H1 (cell line): ENCODE measurements around the gene SLIT3. TPM values are rescaled to one million over a fixed set of nuclear protein-coding genes. Genes with fewer than 3 reads are reported as not detected.

ENCODE experiments used
- CTCF ChIA-PET: fragments of 300-600 bp; sonication (Branson Sonifier 250); formaldehyde crosslinking; loops from one replicate; lab custom pipeline; 2021; ENCODE audit not compliant: partially characterized antibody; lab: Charles Lee
- POLR2A ChIA-PET: fragments of 300-600 bp; sonication (Branson Sonifier 250); formaldehyde crosslinking; loops from one replicate; lab custom pipeline; 2021; ENCODE audit warnings: inconsistent platforms; ENCODE audit not compliant: partially characterized antibody; lab: Charles Lee
- DNase-seq, 2 experiments: peaks; one replicate each; pipeline versions ENCODE4 v3.0.0 to v3.0.0-alpha.2; 2010 to 2022; ENCODE audit warnings: low spot score in 2 of 2, low read depth in 1 of 2, mixed read lengths in 1 of 2
- FAIRE-seq: peaks from 2 replicates; lab custom pipeline; 2011; peaks lifted over from hg19 to GRCh38; lab: Jason Lieb, UNC
- H2AFZ ChIP-seq: 2 replicates; pipeline ENCODE4 v1.8.1; 2012; ENCODE audit warnings: low read length, inconsistent platforms
- H2AK5ac ChIP-seq: 2 replicates; pipeline ENCODE4 v1.6.1; 2013; ENCODE audit warnings: low read depth, low read length
- H2BK120ac ChIP-seq: replicated peaks from 2 replicates; pipeline ENCODE3; 2013; ENCODE audit warnings: low read depth, low read length, inconsistent platforms
- H2BK12ac ChIP-seq: 2 replicates; pipeline ENCODE4 v1.6.1; 2013; ENCODE audit warnings: low read depth, low read length
- H2BK15ac ChIP-seq: 2 replicates; pipeline ENCODE4 v1.6.1; 2013; ENCODE audit warnings: low read length
- H2BK20ac ChIP-seq: 2 replicates; pipeline ENCODE4 v1.6.1; 2013; ENCODE audit warnings: low read length
- H2BK5ac ChIP-seq: 2 replicates; pipeline ENCODE4 v1.6.1; 2013; ENCODE audit warnings: low read depth, low read length
- H3K14ac ChIP-seq: 2 replicates; pipeline ENCODE4 v1.6.1; 2013; ENCODE audit warnings: inconsistent platforms; ENCODE audit not compliant: insufficient read length
- H3K18ac ChIP-seq: 2 replicates; pipeline ENCODE4 v1.6.1; 2013; ENCODE audit warnings: low read length; ENCODE audit errors: extremely low read depth
- H3K23ac ChIP-seq: 2 replicates; pipeline ENCODE4 v1.6.1; 2013; ENCODE audit warnings: inconsistent platforms; ENCODE audit not compliant: insufficient read length
- H3K23me2 ChIP-seq: 2 replicates; pipeline ENCODE4 v1.6.1; 2013; ENCODE audit warnings: low read depth, low read length
- H3K27ac ChIP-seq: 2 replicates; pipeline ENCODE4 v1.6.1; 2011; ENCODE audit warnings: low read depth, low read length, inconsistent platforms
- H3K27me3 ChIP-seq, 4 experiments: replicated peaks in 1 of 4; 1 replicate in 1 of 4; 2 replicates in 3 of 4; pipeline versions ENCODE4 v1.6.1 to v1.8.1; 2011 to 2013; ENCODE audit warnings: low read length in 3 of 4, mild to moderate bottlenecking in 3 of 4, inconsistent platforms in 2 of 4, mixed read lengths in 2 of 4, moderate library complexity in 1 of 4; ENCODE audit not compliant: control insufficient read depth in 3 of 4, insufficient read depth in 3 of 4; ENCODE audit errors: extremely low read depth in 1 of 4
- H3K36me3 ChIP-seq, 4 experiments: 2 replicates each; pipeline versions ENCODE4 v1.6.1 to v1.8.1; 2011 to 2013; ENCODE audit warnings: mild to moderate bottlenecking in 4 of 4, low read length in 3 of 4, moderate library complexity in 2 of 4, control low read depth in 1 of 4, inconsistent platforms in 1 of 4; ENCODE audit not compliant: insufficient read depth in 4 of 4, control insufficient read depth in 2 of 4
- H3K4ac ChIP-seq: replicated peaks from 2 replicates; pipeline ENCODE3; 2013; ENCODE audit warnings: low read length, low read depth, mixed read lengths, inconsistent platforms; ENCODE audit not compliant: insufficient read length
- H3K4me1 ChIP-seq, 4 experiments: replicated peaks in 1 of 4; 1 replicate in 1 of 4; 2 replicates in 3 of 4; pipeline versions ENCODE4 v1.6.1 to v1.8.1; 2011 to 2013; ENCODE audit warnings: low read length in 3 of 4, inconsistent platforms in 2 of 4, mixed read lengths in 1 of 4; ENCODE audit not compliant: insufficient read depth in 4 of 4, control insufficient read depth in 3 of 4
- H3K4me2 ChIP-seq, 2 experiments: 2 replicates each; pipeline versions ENCODE4 v1.6.1 to v1.8.1; 2011 to 2013; ENCODE audit warnings: low read depth in 2 of 2, low read length in 2 of 2, control low read depth in 1 of 2, inconsistent platforms in 1 of 2, mild to moderate bottlenecking in 1 of 2; ENCODE audit not compliant: insufficient read depth in 1 of 2
- H3K4me3 ChIP-seq, 4 experiments: fragments of 200-600, 300-600 bp in 1 of 4; sonication (generic), shearing (Covaris generic), sonication (Bioruptor Twin) in 1 of 4; 2 replicates each; pipeline versions ENCODE4 v1.5.1 to v1.8.1; 2011 to 2016; ENCODE audit warnings: low read length in 4 of 4, low read depth in 3 of 4, control low read depth in 2 of 4, inconsistent platforms in 2 of 4, mild to moderate bottlenecking in 2 of 4, mixed read lengths in 1 of 4, moderate library complexity in 1 of 4; ENCODE audit not compliant: insufficient read depth in 2 of 4; ENCODE audit errors: extremely low read depth in 1 of 4
- H3K56ac ChIP-seq: replicated peaks from 2 replicates; pipeline ENCODE3; 2013; ENCODE audit warnings: low read depth, mild to moderate bottlenecking, mixed read lengths, low read length, inconsistent platforms; ENCODE audit not compliant: insufficient read length
- H3K79me1 ChIP-seq: 2 replicates; pipeline ENCODE4 v1.6.1; 2013; ENCODE audit warnings: low read depth, low read length, control low read depth
- H3K79me2 ChIP-seq, 2 experiments: 2 replicates each; pipeline versions ENCODE4 v1.6.1 to v1.8.1; 2012 to 2013; ENCODE audit warnings: low read length in 2 of 2, mild to moderate bottlenecking in 2 of 2, inconsistent platforms in 1 of 2; ENCODE audit not compliant: insufficient read depth in 2 of 2, control insufficient read depth in 1 of 2
- H3K9ac ChIP-seq, 4 experiments: replicated peaks in 1 of 4; 1 replicate in 1 of 4; 2 replicates in 3 of 4; pipeline versions ENCODE4 v1.6.1 to v1.8.1; 2011 to 2013; ENCODE audit warnings: low read depth in 3 of 4, low read length in 3 of 4, control low read depth in 2 of 4, mild to moderate bottlenecking in 2 of 4, moderate library complexity in 2 of 4, inconsistent platforms in 1 of 4; ENCODE audit errors: extremely low read depth in 1 of 4
- H3K9me3 ChIP-seq, 2 experiments: 2 replicates each; pipeline versions ENCODE4 v1.6.1 to v1.8.1; 2012 to 2013; ENCODE audit warnings: mild to moderate bottlenecking in 2 of 2, moderate library complexity in 2 of 2, control low read depth in 1 of 2, inconsistent platforms in 1 of 2, low read depth in 1 of 2, low read length in 1 of 2, mixed read lengths in 1 of 2; ENCODE audit not compliant: insufficient read depth in 2 of 2
- H4K20me1 ChIP-seq, 2 experiments: replicated peaks in 1 of 2; 2 replicates each; pipeline versions ENCODE3 to v1.8.1; 2011 to 2013; ENCODE audit warnings: inconsistent platforms in 2 of 2, low read length in 2 of 2, mild to moderate bottlenecking in 1 of 2; ENCODE audit not compliant: insufficient read depth in 2 of 2, control insufficient read depth in 1 of 2
- H4K5ac ChIP-seq: 2 replicates; pipeline ENCODE4 v1.6.1; 2013; ENCODE audit warnings: low read length, low read depth, mixed read lengths, inconsistent platforms; ENCODE audit not compliant: insufficient read length
- H4K8ac ChIP-seq: 2 replicates; pipeline ENCODE4 v1.8.0; 2013; ENCODE audit warnings: mild to moderate bottlenecking, moderate library complexity, low read length, inconsistent platforms; ENCODE audit not compliant: insufficient read depth; ENCODE audit errors: extremely low read depth
- H4K91ac ChIP-seq: replicated peaks from 2 replicates; pipeline ENCODE3; 2013; ENCODE audit warnings: low read length, mixed read lengths, inconsistent platforms; ENCODE audit not compliant: insufficient read length
- RAD21 ChIP-seq, 2 experiments: IDR thresholded peaks in 1 of 2; conservative IDR thresholded peaks in 1 of 2; 2 replicates each; pipeline ENCODE4 v1.6.1; 2011; ENCODE audit warnings: low read depth in 2 of 2, low read length in 2 of 2, improper control_type of control experiment in 1 of 2, inconsistent platforms in 1 of 2, mild to moderate bottlenecking in 1 of 2, moderate library complexity in 1 of 2
- RXRA ChIP-seq: IDR thresholded peaks from 2 replicates; pipeline ENCODE4 v1.6.1; 2011; ENCODE audit warnings: low read depth, mild to moderate bottlenecking, low read length, moderate library complexity; ENCODE audit not compliant: insufficient read depth
- SP1 ChIP-seq: IDR thresholded peaks from 2 replicates; pipeline ENCODE4 v1.6.1; 2011; ENCODE audit warnings: low read depth, low read length
- WGBS, 2 experiments: shearing (Covaris generic) in 1 of 2; methylation state at CpG; one replicate each; pipeline versions ENCODE4 v1.1.6 to v1.1.7; 2013 to 2015; ENCODE audit warnings: low lambda C conversion rate in 2 of 2, mixed read lengths in 2 of 2, inconsistent platforms in 1 of 2, low coverage in 1 of 2, missing lambda C conversion rate in 1 of 2; ENCODE audit not compliant: insufficient replicate concordance in 2 of 2, insufficient coverage in 1 of 2, insufficient read length in 1 of 2; ENCODE audit errors: extremely low coverage in 1 of 2, missing lambda C conversion rate in 1 of 2; 5-methylcytosine and 5-hydroxymethylcytosine counted together
- polyA plus RNA-seq, 7 experiments: library from polyadenylated mRNA; depleted of rRNA in 3 of 7; stranded (reverse) in 5 of 7; unstranded in 2 of 7; fragments of >200 nt in 5 of 7; fragments of 200-250 nt in 2 of 7; gene quantifications; 1 replicate in 5 of 7; 2 replicates in 1 of 7; 4 replicates in 1 of 7; pipeline versions ENCODE4 v1.2.1 to v1.2.3, GENCODE V29; 2011 to 2013; ENCODE audit warnings: missing spikeins in 2 of 7, mixed read lengths in 2 of 7
- total RNA-seq: library from RNA; stranded (reverse); fragmentation: NEBNext Ultra II Directional; extraction: Animal tissue kit (Norgen Biotek cat#: 25700); gene quantifications from 2 replicates; pipeline ENCODE4 v1.2.1, GENCODE V29; 2021
- TF ChIP-seq, protein P1 (sequence below): IDR thresholded peaks from 2 replicates; pipeline ENCODE4 v1.6.1; 2012; ENCODE audit warnings: low read length, inconsistent platforms

Gene SLIT3
- total and polyA plus RNA-seq, 2 of the 8 experiments (the other 6 are each of a cell fraction or from before 2014, with no cell fraction given), result 1.1 to 1.2 TPM

DNA sequence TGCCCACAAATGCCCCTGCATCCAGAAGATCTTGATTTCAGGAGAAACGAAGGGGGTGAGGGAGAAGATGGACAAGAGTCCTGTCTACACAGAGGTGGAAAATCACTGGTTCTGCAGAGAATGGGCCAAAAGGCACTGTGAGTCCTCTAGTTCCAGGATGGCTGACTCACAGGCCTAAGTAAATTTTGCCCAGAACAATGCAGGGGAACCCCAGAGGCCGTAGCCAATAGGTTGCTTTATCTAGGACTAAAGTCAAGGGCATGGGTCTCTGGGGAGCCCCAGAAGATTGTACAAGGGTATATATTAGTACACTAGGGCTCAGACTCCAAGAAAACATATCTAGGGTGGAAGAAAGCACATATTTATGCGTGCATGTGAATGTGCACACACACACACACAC lies 98.0 kb downstream of the SLIT3 start:
- H3K14ac ChIP-seq, result no peak overlapping the region
- H4K5ac ChIP-seq, result no peak overlapping the region
- no peak overlapping the region for H2BK12ac ChIP-seq
- H3K9me3 ChIP-seq, result peaks cover 3 to 5% of the 10 kb centered on the region in 2 experiments; a peak in 1 of 4 replicates
- H3K23ac ChIP-seq, result no peak overlapping the region
- no peak overlapping the region for H2AK5ac ChIP-seq
- no peak overlapping the region for H2BK20ac ChIP-seq
- H3K4me1 ChIP-seq, result peaks cover 0 to 2% (median 0%) of the 10 kb centered on the region in 4 experiments; a peak in 1 of 7 replicates
- no peak overlapping the region for H2AFZ ChIP-seq
- ChIA-PET POLR2A (no interaction called here), CTCF (no interaction called here)
- no peak overlapping the region for H4K8ac ChIP-seq
- H4K91ac ChIP-seq, result no peak overlapping the region
- no peak overlapping the region for H3K4me2 ChIP-seq
- no peak for DNase-seq
- H3K4ac ChIP-seq, result no peak overlapping the region
- no peaks in the 10 kb centered on the region for H3K23me2 ChIP-seq
- H3K27ac ChIP-seq, result no peak overlapping the region
- 90% methylated on average over 3 of the region's 3 CpGs; no CpG with 5 or more reads in 1 of the 2 experiments for WGBS, 2 experiments
- no peak overlapping the region for H2BK120ac ChIP-seq
- H3K9ac ChIP-seq, result no peak overlapping the region
- FAIRE-seq, result no peak
- H3K56ac ChIP-seq, result no peak overlapping the region
- H3K27me3 ChIP-seq, result peaks cover 0 to 2% (median 0%) of the 10 kb centered on the region in 4 experiments; a peak in 1 of 7 replicates
- H3K79me2 ChIP-seq, result no peaks in the 10 kb centered on the region
- H4K20me1 ChIP-seq, result no peaks in the 10 kb centered on the region
- H2BK15ac ChIP-seq, result no peak overlapping the region
- no peak overlapping the region for H3K18ac ChIP-seq
- H3K36me3 ChIP-seq, result no peaks in the 10 kb centered on the region
- H3K4me3 ChIP-seq, result no peak overlapping the region
- H2BK5ac ChIP-seq, result no peak overlapping the region
- H3K79me1 ChIP-seq, result no peaks in the 10 kb centered on the region
- TF ChIP-seq, protein P1, sequence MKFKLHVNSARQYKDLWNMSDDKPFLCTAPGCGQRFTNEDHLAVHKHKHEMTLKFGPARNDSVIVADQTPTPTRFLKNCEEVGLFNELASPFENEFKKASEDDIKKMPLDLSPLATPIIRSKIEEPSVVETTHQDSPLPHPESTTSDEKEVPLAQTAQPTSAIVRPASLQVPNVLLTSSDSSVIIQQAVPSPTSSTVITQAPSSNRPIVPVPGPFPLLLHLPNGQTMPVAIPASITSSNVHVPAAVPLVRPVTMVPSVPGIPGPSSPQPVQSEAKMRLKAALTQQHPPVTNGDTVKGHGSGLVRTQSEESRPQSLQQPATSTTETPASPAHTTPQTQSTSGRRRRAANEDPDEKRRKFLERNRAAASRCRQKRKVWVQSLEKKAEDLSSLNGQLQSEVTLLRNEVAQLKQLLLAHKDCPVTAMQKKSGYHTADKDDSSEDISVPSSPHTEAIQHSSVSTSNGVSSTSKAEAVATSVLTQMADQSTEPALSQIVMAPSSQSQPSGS, result no peak
- TF ChIP-seq SP1, result no peak
- no peak for TF ChIP-seq RXRA
- no peak for TF ChIP-seq RAD21 (IDR thresholded peaks at IDR 0.05 in 1 of 2, conservative IDR thresholded peaks at IDR 0.05 in 1 of 2; ENCODE audit: low read depth in 2 of 2, low read length in 2 of 2)
